Measurements from ENCODE around the gene TBC1D17. TPM values are rescaled to one million over a fixed set of nuclear protein-coding genes. Genes with fewer than 3 reads are reported as not detected.
A peak's percentile ranks its signal among the peaks of the same experiment; 100 is the strongest.

TBC1D17 gene
- total RNA-seq, 4 donors from 2014 or later = 9.1 to 44.1 (median 12.5) TPM

DNA sequence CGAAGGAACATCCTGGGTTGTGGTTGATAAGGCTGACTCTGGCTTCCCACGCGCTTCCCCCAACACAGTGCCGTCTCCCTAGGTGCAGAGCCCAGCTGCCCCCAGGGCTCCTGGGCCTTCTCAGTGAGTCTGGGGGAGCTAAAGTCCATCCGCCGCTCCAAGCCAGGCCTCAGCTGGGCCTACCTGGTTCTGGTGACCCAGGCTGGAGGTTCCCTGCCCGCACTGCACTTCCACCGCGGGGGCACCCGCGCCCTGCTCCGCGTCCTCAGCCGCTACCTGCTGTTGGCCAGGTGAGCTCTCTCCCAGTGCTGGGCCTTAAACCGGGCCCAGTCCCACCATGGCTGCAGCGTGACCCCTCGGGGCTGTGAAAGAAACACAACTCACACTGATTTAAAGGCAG is 3.7 kb downstream of the TBC1D17 start:
- Histone ChIP-seq H3K27ac (no peak overlapping the region), H3K27me3 (no peaks in the 10 kb centered on the region), H3K9me3 (no peaks in the 10 kb centered on the region), H3K4me1 (peaks cover 0 to 7% of the 10 kb centered on the region in 2 donors), H3K4me3 (no peak overlapping the region), H3K36me3 (no peaks in the 10 kb centered on the region)
- intact Hi-C loops (cut with DNase I; ENCODE audit: low total_unique reads) = no loop called here
- TF ChIP-seq, protein P1, sequence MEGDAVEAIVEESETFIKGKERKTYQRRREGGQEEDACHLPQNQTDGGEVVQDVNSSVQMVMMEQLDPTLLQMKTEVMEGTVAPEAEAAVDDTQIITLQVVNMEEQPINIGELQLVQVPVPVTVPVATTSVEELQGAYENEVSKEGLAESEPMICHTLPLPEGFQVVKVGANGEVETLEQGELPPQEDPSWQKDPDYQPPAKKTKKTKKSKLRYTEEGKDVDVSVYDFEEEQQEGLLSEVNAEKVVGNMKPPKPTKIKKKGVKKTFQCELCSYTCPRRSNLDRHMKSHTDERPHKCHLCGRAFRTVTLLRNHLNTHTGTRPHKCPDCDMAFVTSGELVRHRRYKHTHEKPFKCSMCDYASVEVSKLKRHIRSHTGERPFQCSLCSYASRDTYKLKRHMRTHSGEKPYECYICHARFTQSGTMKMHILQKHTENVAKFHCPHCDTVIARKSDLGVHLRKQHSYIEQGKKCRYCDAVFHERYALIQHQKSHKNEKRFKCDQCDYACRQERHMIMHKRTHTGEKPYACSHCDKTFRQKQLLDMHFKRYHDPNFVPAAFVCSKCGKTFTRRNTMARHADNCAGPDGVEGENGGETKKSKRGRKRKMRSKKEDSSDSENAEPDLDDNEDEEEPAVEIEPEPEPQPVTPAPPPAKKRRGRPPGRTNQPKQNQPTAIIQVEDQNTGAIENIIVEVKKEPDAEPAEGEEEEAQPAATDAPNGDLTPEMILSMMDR (IDR thresholded peaks at IDR 0.05) = no peak
- no peak for TF ChIP-seq POLR2A (IDR thresholded peaks at IDR 0.05)
- DNase-seq = peak in 1 of 2 donors; percentile 17

DNA sequence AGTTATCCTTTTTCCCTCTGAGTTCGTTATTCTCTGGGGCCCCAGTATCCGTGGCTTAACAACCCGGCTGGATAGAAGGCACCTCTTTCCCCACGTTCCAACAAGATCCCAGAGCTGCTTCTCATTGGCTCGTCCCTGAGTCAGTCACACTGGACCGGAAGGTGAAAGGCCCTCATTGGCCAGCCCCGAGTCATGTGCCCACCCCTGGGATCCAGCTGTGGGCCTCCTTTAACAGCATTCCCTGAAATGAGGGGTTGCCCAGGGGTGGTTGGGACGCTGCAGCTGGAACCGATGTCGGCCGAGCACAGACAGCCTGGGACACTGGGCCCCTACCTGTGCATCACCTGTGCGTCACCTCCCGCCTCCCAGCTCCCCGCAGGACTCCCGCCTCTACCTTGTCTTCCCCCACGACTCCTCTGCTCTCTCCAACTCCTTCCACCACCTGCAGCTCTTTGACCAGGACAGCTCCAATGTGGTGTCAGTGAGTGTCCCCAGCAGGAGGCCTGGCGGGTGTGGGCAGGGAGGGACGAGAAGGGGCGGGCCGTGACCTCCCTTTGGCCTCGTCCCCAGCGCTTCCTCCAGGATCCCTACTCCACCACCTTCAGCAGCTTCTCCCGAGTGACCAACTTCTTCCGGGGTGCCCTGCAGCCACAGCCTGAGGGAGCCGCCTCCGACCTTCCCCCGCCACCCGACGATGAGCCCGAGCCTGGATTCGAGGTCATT is 4.3 kb downstream of the TBC1D17 start:
- peak in 1 of 2 donors; percentile 14 for DNase-seq
- Histone ChIP-seq H3K9me3 (no peaks in the 10 kb centered on the region), H3K4me1 (peaks cover 0 to 7% of the 10 kb centered on the region in 2 donors), H3K27me3 (no peaks in the 10 kb centered on the region), H3K4me3 (no peak overlapping the region), H3K27ac (no peak overlapping the region), H3K36me3 (no peaks in the 10 kb centered on the region)
- intact Hi-C loops (cut with DNase I; ENCODE audit: low total_unique reads) = no loop called here
- TF ChIP-seq, protein P1 (IDR thresholded peaks at IDR 0.05) = no peak
- no peak for TF ChIP-seq POLR2A (IDR thresholded peaks at IDR 0.05)

GRCh38 chr19:49882643-49883042 is 5.1 kb downstream of the TBC1D17 start:
- no peak overlapping the region for H3K4me3 ChIP-seq
- H3K27ac ChIP-seq = no peak overlapping the region
- intact Hi-C loops (cut with DNase I; ENCODE audit: low total_unique reads) = no loop called here
- H3K27me3 ChIP-seq = no peaks in the 10 kb centered on the region
- DNase-seq = peak in 1 of 2 donors; percentile 15
- no peaks in the 10 kb centered on the region for H3K9me3 ChIP-seq
- H3K4me1 ChIP-seq = peaks cover 0 to 7% of the 10 kb centered on the region in 2 donors
- no peaks in the 10 kb centered on the region for H3K36me3 ChIP-seq
- TF ChIP-seq, protein P1 (IDR thresholded peaks at IDR 0.05) = no peak
- TF ChIP-seq POLR2A (IDR thresholded peaks at IDR 0.05) = no peak

DNA sequence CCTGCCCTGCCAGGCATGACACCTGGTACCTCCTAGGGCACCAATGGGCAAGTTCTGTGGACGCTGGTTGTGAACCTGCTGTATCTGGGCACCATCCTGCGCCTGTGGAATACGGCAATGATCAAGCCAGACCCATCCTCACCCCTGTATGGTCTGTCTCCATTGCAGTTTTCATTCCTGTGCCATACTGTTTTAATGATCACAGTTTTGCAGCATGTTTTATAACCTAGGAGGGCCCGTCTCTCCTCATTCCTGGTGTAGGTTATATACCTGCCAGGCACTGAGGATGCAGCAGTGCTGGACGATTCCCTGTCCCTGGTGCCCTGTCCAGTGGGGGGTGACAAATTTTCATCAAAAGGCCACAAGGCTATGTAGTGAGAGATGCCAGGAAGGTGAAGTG is 5.6 kb downstream of the TBC1D17 start:
- no peaks in the 10 kb centered on the region for H3K9me3 ChIP-seq
- peaks cover 0 to 7% of the 10 kb centered on the region in 2 donors for H3K4me1 ChIP-seq
- H3K27me3 ChIP-seq = no peaks in the 10 kb centered on the region
- H3K36me3 ChIP-seq = no peaks in the 10 kb centered on the region
- intact Hi-C loops (cut with DNase I; ENCODE audit: low total_unique reads) = no loop called here
- no peak overlapping the region for H3K4me3 ChIP-seq
- DNase-seq = no peak
- TF ChIP-seq, protein P1 (IDR thresholded peaks at IDR 0.05) = no peak
- TF ChIP-seq POLR2A (IDR thresholded peaks at IDR 0.05) = no peak
- no peak overlapping the region for H3K27ac ChIP-seq

DNA sequence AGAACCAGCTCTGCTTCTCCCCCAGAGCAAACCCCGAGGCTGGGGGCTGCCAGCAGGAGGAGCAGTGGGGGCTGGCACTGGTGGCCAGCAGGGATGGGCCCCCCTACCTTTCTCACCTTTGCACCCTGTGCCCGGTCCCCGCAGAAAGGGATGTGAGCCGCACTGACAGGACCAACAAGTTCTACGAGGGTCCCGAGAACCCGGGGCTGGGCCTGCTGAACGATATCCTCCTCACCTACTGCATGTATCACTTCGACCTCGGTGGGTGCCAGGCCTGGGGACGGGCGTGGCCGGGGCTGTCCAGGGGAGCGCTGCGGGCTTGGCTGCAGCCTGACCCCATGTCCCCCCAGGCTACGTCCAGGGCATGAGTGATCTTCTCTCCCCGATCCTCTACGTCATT is 6.6 kb downstream of the TBC1D17 start:
- TF ChIP-seq, protein P1 (IDR thresholded peaks at IDR 0.05) = no peak
- no peak for TF ChIP-seq POLR2A (IDR thresholded peaks at IDR 0.05)
- Histone ChIP-seq H3K36me3 (no peaks in the 10 kb centered on the region), H3K27ac (no peak overlapping the region), H3K27me3 (no peaks in the 10 kb centered on the region), H3K9me3 (no peaks in the 10 kb centered on the region), H3K4me3 (no peak overlapping the region), H3K4me1 (no peaks in the 10 kb centered on the region)
- peak in 1 of 2 donors; percentile 13 for DNase-seq
- intact Hi-C loops (cut with DNase I; ENCODE audit: low total_unique reads) = no loop called here
